ENCODE measurements around the gene TCEAL8.
"Not testable (repeated sequence)": the region's sequence is repeated elsewhere in the genome, so short reads cannot be mapped to it uniquely, and the experiment has no call there.

Gene TCEAL8, protein sequence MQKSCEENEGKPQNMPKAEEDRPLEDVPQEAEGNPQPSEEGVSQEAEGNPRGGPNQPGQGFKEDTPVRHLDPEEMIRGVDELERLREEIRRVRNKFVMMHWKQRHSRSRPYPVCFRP

GRCh38 chrX:103254921-103255493, at the start of gene TCEAL8:
Gene TCEAL8, minus strand, starts transcription at chrX:103255155. Its CDS starts 1,176 bp downstream, at chrX:103253979.
- peak in 2 of 3 donors; percentile 22 to 30 for DNase-seq (ENCODE audit: low read depth in 3 of 3, low spot score in 1 of 3)

DNA sequence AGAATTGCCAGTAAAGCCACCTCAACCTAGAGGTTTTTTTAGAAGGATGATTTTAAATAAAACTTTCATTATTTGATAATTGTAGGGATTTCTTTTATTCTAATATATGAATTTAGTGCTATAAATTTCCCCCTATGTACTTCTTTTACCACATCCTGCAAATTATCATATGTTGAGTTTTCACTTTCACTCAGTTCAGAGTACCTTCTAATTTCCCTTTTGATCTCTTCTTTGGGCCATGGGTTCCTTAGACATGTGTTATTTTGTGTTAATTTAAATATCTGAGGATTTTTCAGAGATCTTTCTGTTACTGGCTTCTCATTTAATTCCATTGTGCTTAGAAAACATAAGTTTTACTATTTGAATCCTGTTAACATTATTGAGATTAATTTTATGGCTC, 49.8 kb upstream of the TCEAL8 start:
- no peak for DNase-seq (ENCODE audit: low read depth in 3 of 3, low spot score in 1 of 3)

DNA sequence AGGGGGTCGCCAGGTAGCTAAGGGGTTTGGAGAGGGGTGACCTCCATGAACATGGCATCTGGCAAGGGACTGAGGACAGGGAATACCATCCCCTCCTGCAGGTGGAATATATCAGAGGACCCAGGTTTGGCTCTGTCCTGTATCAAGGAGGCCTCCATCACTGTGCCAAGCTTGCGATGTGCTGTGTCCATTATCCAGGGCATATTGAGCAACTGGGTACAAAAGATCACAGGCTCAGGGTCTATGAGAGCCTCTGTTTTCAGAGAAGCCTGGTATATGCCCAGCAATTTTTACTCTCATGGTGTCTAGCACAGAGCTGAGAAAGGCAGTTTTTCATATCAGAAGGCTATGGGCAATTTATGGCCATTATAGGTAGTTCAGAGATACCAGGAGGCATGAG, 38.2 kb upstream of the TCEAL8 start:
- no peak for DNase-seq (ENCODE audit: low read depth in 3 of 3, low spot score in 1 of 3)

DNA sequence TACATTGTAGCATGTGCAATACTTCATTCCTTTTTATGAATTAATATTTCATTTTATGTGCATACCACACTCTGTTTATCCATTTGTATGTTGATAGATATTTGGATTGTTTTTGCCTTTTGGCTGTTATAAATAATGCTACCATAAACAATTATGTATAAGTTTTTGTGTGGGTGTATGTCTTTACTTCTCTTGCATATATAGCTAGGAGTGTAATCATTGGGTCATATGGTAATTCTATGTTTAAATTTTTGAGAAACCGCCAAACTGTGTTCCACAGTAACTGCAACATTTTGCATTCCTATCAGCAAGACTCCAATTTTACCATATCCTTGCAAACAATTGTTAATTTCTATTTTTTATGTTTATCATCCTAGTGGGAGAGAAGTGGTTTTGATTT, 24.7 kb upstream of the TCEAL8 start:
- DNase-seq (ENCODE audit: low read depth in 3 of 3, low spot score in 1 of 3) = no peak

- DNase-seq (ENCODE audit: low read depth in 3 of 3, low spot score in 1 of 3) = no peak
Observed at GRCh38 chrX:103276581-103277002, 21.6 kb upstream of the TCEAL8 start, which contains the start of gene TCEAL5. Gene TCEAL5, minus strand, starts transcription at chrX:103276750. Its CDS starts 2,187 bp downstream, at chrX:103274563.

- DNase-seq (ENCODE audit: low read depth in 3 of 3, low spot score in 1 of 3) = no peak
Observed at GRCh38 chrX:103275947-103276567, 21.1 kb upstream of the TCEAL8 start.

GRCh38 chrX:103274284-103274683, 19.3 kb upstream of the TCEAL8 start:
- no peak for DNase-seq (ENCODE audit: low read depth in 3 of 3, low spot score in 1 of 3)

GRCh38 chrX:103258275-103258674, 3.3 kb upstream of the TCEAL8 start:
- no peak for DNase-seq (ENCODE audit: low read depth in 3 of 3, low spot score in 1 of 3)

DNA sequence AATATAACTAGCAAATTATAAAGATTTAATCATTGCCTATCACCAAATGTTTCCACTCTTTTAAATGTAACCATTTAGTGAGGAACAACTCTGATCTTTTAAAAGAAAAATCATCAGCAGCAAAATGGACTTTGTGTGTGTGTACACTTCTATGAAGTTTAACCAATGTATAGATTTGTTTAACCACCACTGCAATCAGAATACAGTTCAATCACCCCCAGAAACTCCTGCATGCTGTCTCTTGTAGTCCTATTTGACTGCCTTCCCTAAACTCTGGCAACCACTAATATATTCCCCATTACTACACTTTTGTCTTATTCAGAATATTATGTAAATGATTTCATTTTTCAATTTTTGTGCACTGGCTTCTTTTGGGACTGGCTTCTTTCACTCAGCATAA, 1.7 kb upstream of the TCEAL8 start:
- DNase-seq (ENCODE audit: low read depth in 3 of 3, low spot score in 1 of 3) = no peak

GRCh38 chrX:103254171-103254824, 657 bp downstream of the TCEAL8 start:
- no peak for DNase-seq (ENCODE audit: low read depth in 3 of 3, low spot score in 1 of 3)

- DNase-seq (ENCODE audit: low read depth in 3 of 3, low spot score in 1 of 3) = no peak
Observed at GRCh38 chrX:103253608-103254007, 1.3 kb downstream of the TCEAL8 start.

DNA sequence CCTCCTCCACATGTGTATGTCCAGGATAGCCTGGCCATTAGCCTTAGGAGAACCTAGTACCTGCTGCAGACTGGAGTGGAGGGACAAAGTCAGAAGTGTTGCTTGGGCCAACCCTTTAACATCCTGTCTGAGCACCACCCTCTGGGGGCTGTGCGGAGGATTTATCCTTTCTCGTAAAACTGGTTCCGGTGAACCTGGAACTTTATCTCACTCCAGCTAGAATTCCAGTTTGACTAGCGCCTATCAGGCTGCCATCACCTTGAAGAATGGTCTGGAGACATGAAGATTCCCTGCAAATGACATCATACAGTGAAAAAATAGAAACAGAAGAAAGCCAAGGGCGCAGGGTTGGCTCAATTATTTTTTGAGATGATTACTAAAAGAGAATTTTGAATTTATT, 4.0 kb downstream of the TCEAL8 start:
- DNase-seq (ENCODE audit: low read depth in 3 of 3, low spot score in 1 of 3) = no peak

DNA sequence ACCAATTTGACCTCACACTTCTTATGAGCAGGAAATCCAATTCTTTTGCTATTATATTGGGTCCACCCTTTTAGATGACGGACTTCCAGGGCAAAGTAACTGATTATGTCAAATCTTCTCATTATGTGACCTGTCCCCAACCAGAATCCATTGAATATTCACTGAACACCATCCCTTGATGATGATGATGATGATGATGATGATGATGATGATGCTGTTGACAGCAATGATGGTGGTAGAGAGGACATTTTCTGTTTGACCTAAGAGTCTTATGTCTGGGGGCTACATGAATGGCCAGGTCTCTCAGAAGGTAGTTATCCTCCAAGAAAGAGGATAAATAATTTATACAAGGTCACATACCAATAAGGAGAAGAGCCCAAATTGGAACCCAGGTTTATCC, 5.2 kb downstream of the TCEAL8 start:
- DNase-seq (ENCODE audit: low read depth in 3 of 3, low spot score in 1 of 3) = no peak

DNA sequence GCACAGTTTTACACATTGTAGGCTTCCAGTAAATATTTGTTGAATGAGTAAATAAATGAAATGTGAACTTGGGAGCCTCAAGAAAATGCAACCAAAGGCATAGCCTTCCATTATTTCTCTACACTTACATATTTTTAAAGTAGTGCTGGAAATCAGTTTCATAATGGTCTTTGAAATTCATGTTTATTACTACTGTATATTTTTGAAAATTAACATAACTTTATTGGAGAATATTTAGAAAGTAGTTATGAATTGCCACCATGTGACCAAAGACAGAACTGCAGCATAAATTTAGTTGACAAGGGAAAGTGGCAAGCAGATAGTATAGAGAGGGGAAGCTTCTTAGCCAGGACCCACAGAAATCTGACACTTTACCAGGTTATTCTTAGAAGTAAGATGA, 6.4 kb downstream of the TCEAL8 start:
- no peak for DNase-seq (ENCODE audit: low read depth in 3 of 3, low spot score in 1 of 3)

GRCh38 chrX:103240155-103240554, 14.8 kb downstream of the TCEAL8 start:
- DNase-seq (ENCODE audit: low read depth in 3 of 3, low spot score in 1 of 3) = no peak

GRCh38 chrX:103236296-103236695, 18.7 kb downstream of the TCEAL8 start:
- DNase-seq (ENCODE audit: low read depth in 3 of 3, low spot score in 1 of 3) = no peak

GRCh38 chrX:103235608-103236007, 19.3 kb downstream of the TCEAL8 start:
- not testable (repeated sequence) for DNase-seq (ENCODE audit: low read depth in 3 of 3, low spot score in 1 of 3)

DNA sequence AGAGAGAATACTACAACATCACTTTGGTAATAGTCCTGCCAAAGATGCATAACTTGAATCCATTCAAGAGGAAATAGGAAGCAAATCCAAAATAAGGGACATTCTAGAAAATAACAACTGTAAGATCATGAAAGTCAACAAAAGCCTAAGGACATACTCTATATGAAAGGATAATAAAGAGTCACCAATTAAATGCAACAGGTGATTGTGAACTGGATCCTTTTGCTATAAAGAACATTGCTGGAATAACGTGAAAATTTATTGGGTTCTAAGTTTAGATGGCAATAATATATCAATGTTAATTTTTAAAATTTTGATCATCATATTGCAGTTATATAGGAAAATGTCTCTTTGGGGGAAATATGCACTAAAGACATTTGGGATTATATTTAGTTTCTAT, 20.1 kb downstream of the TCEAL8 start:
- DNase-seq (ENCODE audit: low read depth in 3 of 3, low spot score in 1 of 3) = no peak

DNA sequence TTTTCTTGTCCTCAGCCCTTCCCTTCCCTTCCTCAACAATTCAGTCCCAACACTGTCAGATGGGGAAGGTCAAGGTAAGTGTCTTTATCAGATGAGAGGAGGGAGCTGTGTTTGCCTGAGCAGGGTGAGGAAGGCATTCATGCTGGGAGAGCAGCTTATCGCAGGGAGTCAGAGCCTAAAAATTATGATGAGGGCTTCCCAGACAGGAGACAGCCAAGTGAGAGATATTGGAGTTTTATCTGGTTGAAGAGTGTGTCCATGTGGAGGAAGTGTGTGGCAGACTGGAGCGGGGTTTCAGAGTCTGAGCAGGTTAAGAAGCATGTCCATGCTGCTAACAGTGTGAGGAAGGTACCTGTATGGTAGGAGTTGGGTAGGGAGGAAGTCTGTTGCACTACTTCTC, 21.7 kb downstream of the TCEAL8 start:
- DNase-seq (ENCODE audit: low read depth in 3 of 3, low spot score in 1 of 3) = no peak

DNA sequence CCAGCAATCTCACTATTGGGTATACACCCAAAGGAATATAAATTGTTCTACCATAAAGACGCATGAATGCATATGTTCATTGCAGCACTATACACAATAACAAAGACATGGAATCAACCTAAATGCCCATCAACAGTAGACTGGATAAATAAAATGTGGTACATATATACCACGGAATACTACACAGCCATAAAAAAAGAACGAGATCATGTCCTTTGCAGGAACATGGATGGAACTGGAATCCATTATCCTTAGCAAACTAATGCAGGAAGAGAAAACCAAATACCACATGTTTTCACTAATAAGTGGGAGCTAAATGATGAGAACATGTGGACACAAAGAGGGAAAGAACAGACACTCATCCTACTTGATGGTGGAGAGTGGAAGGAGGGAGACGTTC, 29.0 kb downstream of the TCEAL8 start:
- DNase-seq (ENCODE audit: low read depth in 3 of 3, low spot score in 1 of 3) = not testable (repeated sequence)

GRCh38 chrX:103220511-103221323, 34.2 kb downstream of the TCEAL8 start:
- no peak for DNase-seq (ENCODE audit: low read depth in 3 of 3, low spot score in 1 of 3)
